ENCODE data around the gene SV2A.

- no peak for TF ChIP-seq CTCF (IDR thresholded peaks at IDR 0.05)
- no peak for TF ChIP-seq POLR2A (IDR thresholded peaks at IDR 0.05)
- no peak for TF ChIP-seq POLR2AphosphoS5 (IDR thresholded peaks at IDR 0.05)
Observed at GRCh38 chr1:149925751-149926150, 8.1 kb upstream of the SV2A start.
